ENCODE results near the gene COA1. TPM values are rescaled to one million over a fixed set of nuclear protein-coding genes. Genes with fewer than 3 reads are reported as not detected.

COA1 gene
- total and polyA plus RNA-seq, 7 experiments from 2014 or later, result 51.3 to 86.6 (median 67.0) TPM

- DNase-seq (no peak), ATAC-seq (no peak)
- ChIA-PET POLR2A (interaction anchor here (0.8 to 3.5 kb wide), 7 partner anchors 28 to 797 kb away, joined by 3 to 18 read pairs (median 4); partner anchors contain the start of genes BLVRA, MRPL32, PSMA2 and STK17A), CTCF (interaction anchor here (0.6 to 1.5 kb wide), 7 partner anchors 17 to 147 kb away, joined by 3 to 14 read pairs (median 3); partner anchors contain the start of gene STK17A)
- Mint-ChIP-seq H3K4me1 (peaks cover 22 to 52% (median 36%) of the 10 kb centered on the region in 7 donors), H3K4me3 (peak overlapping the region; percentile 81 to 96 (median 94)), H3K27ac (peak overlapping the region; percentile 75 to 95 (median 90)), H3K36me3 (peaks cover 0 to 13% (median 0%) of the 10 kb centered on the region in 5 donors), H3K9me3 (no peaks in the 10 kb centered on the region), H3K27me3 (peaks cover 0 to 4% (median 0%) of the 10 kb centered on the region in 5 donors)
- intact Hi-C loops (cut with micrococcal nuclease), result loop anchor here (1.0 to 10.0 kb wide), 9 partner anchors 28 to 797 kb away; partner anchors contain the start of genes MRPL32 (in 2 of the 2), PSMA2 (in 2 of the 2), STK17A (in 2 of the 2) and BLVRA (in 1 of the 2)
- no peaks in the 10 kb centered on the region for H3K27me3 ChIP-seq (ENCODE audit: control insufficient read depth in 2 of 2, insufficient read depth in 2 of 2, low read length in 2 of 2)
- peaks cover 15 to 24% of the 10 kb centered on the region in 2 donors for H3K4me1 ChIP-seq (ENCODE audit: control insufficient read depth in 2 of 2, insufficient read depth in 2 of 2, low read length in 2 of 2)
- peak overlapping the region; percentile 76 for H3K27ac ChIP-seq (ENCODE audit: low read depth, low read length)
- peak overlapping the region; percentile 91 for H3K4me3 ChIP-seq (ENCODE audit: low read length)
- peaks cover 0 to 4% (median 0%) of the 10 kb centered on the region in 3 experiments for H3K36me3 ChIP-seq (ENCODE audit: control insufficient read depth in 2 of 3, insufficient read depth in 3 of 3, low read length in 3 of 3)
- no peaks in the 10 kb centered on the region for H3K9me3 ChIP-seq (ENCODE audit: control insufficient read depth in 2 of 3, low read length in 3 of 3)
These were observed 563 bp upstream of the COA1 start for GRCh38 chr7:43729924-43730248.

GRCh38 chr7:43727494-43727893, 1.8 kb downstream of the COA1 start:
- H3K4me3 Mint-ChIP-seq, result peak overlapping the region; percentile 57 to 96 (median 86)
- H3K27ac ChIP-seq (ENCODE audit: low read depth, low read length), result no peak overlapping the region
- DNase-seq (no peak), ATAC-seq (no peak)
- ChIA-PET CTCF (interaction anchor here (0.7 kb wide), 1 partner anchor 145 kb away, joined by 4 read pairs; the partner anchor contains the start of gene STK17A), POLR2A (interaction anchor here (3.5 kb wide), 1 partner anchor 144 kb away, joined by 18 read pairs; the partner anchor contains the start of gene STK17A)
- no peaks in the 10 kb centered on the region for H3K27me3 Mint-ChIP-seq
- peak overlapping the region in 6 of 9 donors; percentile 2 to 72 (median 54) for H3K27ac Mint-ChIP-seq
- intact Hi-C loops (cut with micrococcal nuclease), result loop anchor here in 1 of 2 donors (10.0 kb wide), 1 partner anchor 273 kb away; no protein-coding TSS in a partner anchor
- no peaks in the 10 kb centered on the region for H3K9me3 ChIP-seq (ENCODE audit: control insufficient read depth in 2 of 3, low read length in 3 of 3)
- H3K4me1 ChIP-seq (ENCODE audit: control insufficient read depth in 2 of 2, insufficient read depth in 2 of 2, low read length in 2 of 2), result peaks cover 15 to 24% of the 10 kb centered on the region in 2 donors
- peaks cover 0 to 4% (median 0%) of the 10 kb centered on the region in 3 experiments for H3K36me3 ChIP-seq (ENCODE audit: control insufficient read depth in 2 of 3, insufficient read depth in 3 of 3, low read length in 3 of 3)
- no peak overlapping the region for H3K4me3 ChIP-seq (ENCODE audit: low read length)
- no peaks in the 10 kb centered on the region for H3K27me3 ChIP-seq (ENCODE audit: control insufficient read depth in 2 of 2, insufficient read depth in 2 of 2, low read length in 2 of 2)
- H3K36me3 Mint-ChIP-seq, result peaks cover 0 to 16% (median 3%) of the 10 kb centered on the region in 5 donors
- no peaks in the 10 kb centered on the region for H3K9me3 Mint-ChIP-seq
- H3K4me1 Mint-ChIP-seq, result peaks cover 30 to 70% (median 52%) of the 10 kb centered on the region in 7 donors

GRCh38 chr7:43727003-43727402, 2.3 kb downstream of the COA1 start:
- peak overlapping the region in 6 of 9 donors; percentile 23 to 72 (median 53) for H3K27ac Mint-ChIP-seq
- Histone ChIP-seq H3K4me1 (ENCODE audit: control insufficient read depth in 2 of 2, insufficient read depth in 2 of 2, low read length in 2 of 2) (peaks cover 15 to 24% of the 10 kb centered on the region in 2 donors), H3K9me3 (ENCODE audit: control insufficient read depth in 2 of 3, low read length in 3 of 3) (no peaks in the 10 kb centered on the region), H3K36me3 (ENCODE audit: control insufficient read depth in 2 of 3, insufficient read depth in 3 of 3, low read length in 3 of 3) (peaks cover 0 to 4% (median 0%) of the 10 kb centered on the region in 3 experiments), H3K27ac (ENCODE audit: low read depth, low read length) (no peak overlapping the region), H3K27me3 (ENCODE audit: control insufficient read depth in 2 of 2, insufficient read depth in 2 of 2, low read length in 2 of 2) (no peaks in the 10 kb centered on the region), H3K4me3 (ENCODE audit: low read length) (no peak overlapping the region)
- ChIA-PET CTCF (no interaction called here), POLR2A (no interaction called here)
- H3K4me3 Mint-ChIP-seq, result peak overlapping the region; percentile 57 to 96 (median 86)
- H3K36me3 Mint-ChIP-seq, result peaks cover 0 to 16% (median 3%) of the 10 kb centered on the region in 5 donors
- ATAC-seq, result no peak
- no peaks in the 10 kb centered on the region for H3K27me3 Mint-ChIP-seq
- DNase-seq, result no peak
- H3K4me1 Mint-ChIP-seq, result peaks cover 30 to 70% (median 52%) of the 10 kb centered on the region in 7 donors
- no peaks in the 10 kb centered on the region for H3K9me3 Mint-ChIP-seq
- intact Hi-C loops (cut with micrococcal nuclease), result loop anchor here in 1 of 2 donors (10.0 kb wide), 1 partner anchor 272 kb away; no protein-coding TSS in a partner anchor

GRCh38 chr7:43726466-43726865, 2.9 kb downstream of the COA1 start:
- peak overlapping the region in 9 of 10 donors; percentile 3 to 96 (median 81) for H3K4me3 Mint-ChIP-seq
- Histone ChIP-seq H3K27me3 (ENCODE audit: control insufficient read depth in 2 of 2, insufficient read depth in 2 of 2, low read length in 2 of 2) (no peaks in the 10 kb centered on the region), H3K36me3 (ENCODE audit: control insufficient read depth in 2 of 3, insufficient read depth in 3 of 3, low read length in 3 of 3) (peaks cover 0 to 4% (median 0%) of the 10 kb centered on the region in 3 experiments), H3K27ac (ENCODE audit: low read depth, low read length) (no peak overlapping the region), H3K9me3 (ENCODE audit: control insufficient read depth in 2 of 3, low read length in 3 of 3) (no peaks in the 10 kb centered on the region), H3K4me3 (ENCODE audit: low read length) (no peak overlapping the region), H3K4me1 (ENCODE audit: control insufficient read depth in 2 of 2, insufficient read depth in 2 of 2, low read length in 2 of 2) (peaks cover 15 to 24% of the 10 kb centered on the region in 2 donors)
- ChIA-PET CTCF (interaction anchor here (1.1 to 1.6 kb wide), 2 partner anchors 26 to 144 kb away, joined by 5 to 8 read pairs; partner anchors contain the start of gene STK17A), POLR2A (no interaction called here)
- ATAC-seq (no peak), DNase-seq (no peak)
- H3K27ac Mint-ChIP-seq, result peak overlapping the region in 2 of 9 donors; percentile 36 to 58
- peaks cover 30 to 72% (median 53%) of the 10 kb centered on the region in 7 donors for H3K4me1 Mint-ChIP-seq
- H3K36me3 Mint-ChIP-seq, result peaks cover 0 to 16% (median 3%) of the 10 kb centered on the region in 5 donors
- H3K9me3 Mint-ChIP-seq, result no peaks in the 10 kb centered on the region
- H3K27me3 Mint-ChIP-seq, result no peaks in the 10 kb centered on the region
- intact Hi-C loops (cut with micrococcal nuclease), result loop anchor here in 1 of 2 donors (10.0 kb wide), 1 partner anchor 272 kb away; no protein-coding TSS in a partner anchor

- ATAC-seq, result no peak
- intact Hi-C loops (cut with micrococcal nuclease), result loop anchor here in 1 of 2 donors (10.0 kb wide), 1 partner anchor 270 kb away; no protein-coding TSS in a partner anchor
- Histone ChIP-seq H3K36me3 (ENCODE audit: control insufficient read depth in 2 of 3, insufficient read depth in 3 of 3, low read length in 3 of 3) (peaks cover 0 to 4% (median 0%) of the 10 kb centered on the region in 3 experiments), H3K4me1 (ENCODE audit: control insufficient read depth in 2 of 2, insufficient read depth in 2 of 2, low read length in 2 of 2) (peaks cover 15 to 24% of the 10 kb centered on the region in 2 donors), H3K27ac (ENCODE audit: low read depth, low read length) (no peak overlapping the region), H3K9me3 (ENCODE audit: control insufficient read depth in 2 of 3, low read length in 3 of 3) (no peaks in the 10 kb centered on the region), H3K4me3 (ENCODE audit: low read length) (no peak overlapping the region), H3K27me3 (ENCODE audit: control insufficient read depth in 2 of 2, insufficient read depth in 2 of 2, low read length in 2 of 2) (no peaks in the 10 kb centered on the region)
- peaks cover 33 to 81% (median 56%) of the 10 kb centered on the region in 7 donors for H3K4me1 Mint-ChIP-seq
- no peak overlapping the region for H3K4me3 Mint-ChIP-seq
- peaks cover 0 to 16% (median 3%) of the 10 kb centered on the region in 5 donors for H3K36me3 Mint-ChIP-seq
- no peak for DNase-seq
- H3K9me3 Mint-ChIP-seq, result no peaks in the 10 kb centered on the region
- ChIA-PET CTCF (interaction anchor here (1.1 to 1.6 kb wide), 2 partner anchors 25 to 143 kb away, joined by 5 to 8 read pairs; partner anchors contain the start of gene STK17A), POLR2A (interaction anchor here (0.6 to 1.0 kb wide), 2 partner anchors 35 to 143 kb away, joined by 3 read pairs; partner anchors contain the start of gene STK17A)
- no peak overlapping the region for H3K27ac Mint-ChIP-seq
- no peaks in the 10 kb centered on the region for H3K27me3 Mint-ChIP-seq
These were observed 4.1 kb downstream of the COA1 start for GRCh38 chr7:43725251-43725650.

GRCh38 chr7:43723007-43723341, 6.3 kb downstream of the COA1 start:
- peaks cover 6 to 12% of the 10 kb centered on the region in 2 donors for H3K4me1 ChIP-seq (ENCODE audit: control insufficient read depth in 2 of 2, insufficient read depth in 2 of 2, low read length in 2 of 2)
- H3K36me3 ChIP-seq (ENCODE audit: control insufficient read depth in 2 of 3, insufficient read depth in 3 of 3, low read length in 3 of 3), result no peaks in the 10 kb centered on the region
- intact Hi-C loops (cut with micrococcal nuclease), result loop anchor here (5.0 to 10.0 kb wide), 3 partner anchors 268 to 301 kb away; no protein-coding TSS in a partner anchor
- H3K27ac ChIP-seq (ENCODE audit: low read depth, low read length), result no peak overlapping the region
- H3K4me3 ChIP-seq (ENCODE audit: low read length), result no peak overlapping the region
- H3K9me3 Mint-ChIP-seq, result no peaks in the 10 kb centered on the region
- no peaks in the 10 kb centered on the region for H3K9me3 ChIP-seq (ENCODE audit: control insufficient read depth in 2 of 3, low read length in 3 of 3)
- DNase-seq (no peak), ATAC-seq (no peak)
- H3K27ac Mint-ChIP-seq, result peak overlapping the region in 2 of 9 donors; percentile 55 to 82
- peaks cover 33 to 77% (median 61%) of the 10 kb centered on the region in 7 donors for H3K4me1 Mint-ChIP-seq
- H3K27me3 ChIP-seq (ENCODE audit: control insufficient read depth in 2 of 2, insufficient read depth in 2 of 2, low read length in 2 of 2), result no peaks in the 10 kb centered on the region
- CTCF ChIA-PET, result interaction anchor here (0.6 to 7.4 kb wide), 4 partner anchors 23 to 787 kb away, joined by 3 to 96 read pairs (median 4); partner anchors contain the start of gene STK17A
- peaks cover 0 to 16% (median 7%) of the 10 kb centered on the region in 5 donors for H3K36me3 Mint-ChIP-seq
- POLR2A ChIA-PET, result interaction anchor here (0.6 to 5.2 kb wide), 3 partner anchors 140 to 789 kb away, joined by 3 to 30 read pairs (median 3); partner anchors contain the start of gene STK17A
- H3K27me3 Mint-ChIP-seq, result no peaks in the 10 kb centered on the region
- H3K4me3 Mint-ChIP-seq, result no peak overlapping the region

Data from naive thymus-derived CD4-positive, alpha-beta T cell (primary cell).